ENCODE results near the gene HDAC7. TPM values are rescaled to one million over a fixed set of nuclear protein-coding genes. Genes with fewer than 3 reads are reported as not detected.
A peak's percentile ranks its signal among the peaks of the same experiment; 100 is the strongest.
"Not testable (repeated sequence)": the region's sequence is repeated elsewhere in the genome, so short reads cannot be mapped to it uniquely, and the experiment has no call there.

Gene HDAC7
- polyA plus RNA-seq, 4 donors = 74.5 to 93.2 (median 80.1) TPM

DNA sequence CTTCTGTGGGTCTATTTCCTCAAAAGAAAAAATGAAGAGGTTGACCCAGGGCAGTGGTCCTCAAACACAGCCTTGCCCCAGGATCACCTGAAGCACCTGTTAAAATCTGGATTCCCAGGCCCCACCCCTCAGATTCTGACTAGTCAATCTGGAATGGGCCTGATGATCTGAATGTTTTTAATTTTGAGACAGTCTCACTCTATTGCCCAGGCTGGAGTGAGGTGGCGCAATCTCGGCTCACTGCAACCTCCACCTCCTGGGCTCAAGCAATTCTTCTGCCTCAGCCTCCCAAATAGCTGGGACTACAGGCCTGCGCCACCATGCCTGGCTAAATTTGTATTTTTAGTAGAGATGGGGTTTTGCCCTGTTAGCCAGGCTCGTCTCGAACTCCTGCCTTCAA is 4.3 kb downstream of the HDAC7 start:
- DNase-seq (ENCODE audit: low read depth in 4 of 4, low spot score in 3 of 4) = not testable (repeated sequence)

DNA sequence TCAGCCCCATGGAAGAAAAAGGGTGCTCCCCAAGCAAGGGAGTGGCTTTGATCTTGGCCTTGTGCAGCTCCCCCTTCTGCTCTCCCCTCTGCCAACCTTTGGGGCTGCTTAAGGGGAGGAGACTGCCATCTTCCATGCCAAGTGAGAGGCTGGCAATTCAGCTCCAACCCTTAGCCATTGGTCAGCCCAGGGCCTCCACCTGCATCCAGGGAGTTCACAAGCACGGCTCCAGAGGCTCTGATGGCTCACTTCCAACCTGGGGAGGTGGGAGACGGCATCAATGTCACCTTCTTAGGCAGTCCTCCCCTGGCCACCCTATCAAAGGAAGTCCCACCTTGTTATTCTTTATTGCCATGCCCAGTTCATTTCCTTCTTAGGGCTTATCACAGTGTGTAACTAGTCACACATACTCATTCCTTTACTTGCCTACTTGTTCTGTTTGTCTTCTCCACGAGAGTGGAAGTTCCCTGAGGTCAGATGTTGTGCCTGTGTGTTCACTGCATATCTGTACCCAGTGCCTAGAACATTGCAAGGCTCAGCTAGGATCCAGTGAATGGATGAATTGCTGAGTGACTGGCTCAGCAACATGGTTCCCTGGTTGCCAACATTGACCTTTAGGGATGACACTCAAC is 5.0 kb downstream of the HDAC7 start:
- DNase-seq (ENCODE audit: low read depth in 4 of 4, low spot score in 3 of 4) = no peak

DNA sequence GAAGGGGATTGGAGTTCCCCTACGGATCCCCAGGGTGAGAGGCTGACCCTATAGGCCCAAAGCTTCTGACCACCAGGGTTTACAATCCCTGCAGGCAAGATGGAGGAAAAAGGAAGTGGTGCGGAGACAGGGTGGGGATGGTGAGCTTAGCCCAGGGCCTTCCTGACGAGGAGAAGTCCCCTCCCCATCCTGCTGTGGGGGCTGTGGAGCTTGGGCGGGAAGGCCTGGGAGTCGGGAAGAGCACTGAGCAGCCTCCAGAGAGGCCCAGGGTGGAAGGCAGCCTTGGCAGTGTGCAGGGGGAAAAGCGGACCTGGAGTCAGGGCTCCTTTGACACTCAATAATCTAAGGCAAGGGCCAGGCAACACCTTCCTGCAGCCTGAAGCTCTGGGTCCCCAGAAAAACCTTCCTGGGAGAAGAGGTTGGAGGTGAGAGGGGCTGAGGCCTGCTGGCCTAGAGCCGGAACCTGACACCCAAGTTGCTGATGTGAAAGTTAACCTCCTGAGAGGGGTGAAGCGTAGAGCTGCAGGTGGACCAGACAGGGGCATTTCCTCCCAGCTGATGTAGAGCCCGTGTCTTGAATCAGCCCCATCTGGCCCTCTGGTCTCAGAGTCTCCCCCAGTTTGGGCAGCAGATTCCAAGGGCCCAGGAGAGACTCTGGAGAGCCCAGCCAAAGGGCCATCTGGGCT is 6.0 kb downstream of the HDAC7 start:
- DNase-seq (ENCODE audit: low read depth in 4 of 4, low spot score in 3 of 4) = no peak

DNA sequence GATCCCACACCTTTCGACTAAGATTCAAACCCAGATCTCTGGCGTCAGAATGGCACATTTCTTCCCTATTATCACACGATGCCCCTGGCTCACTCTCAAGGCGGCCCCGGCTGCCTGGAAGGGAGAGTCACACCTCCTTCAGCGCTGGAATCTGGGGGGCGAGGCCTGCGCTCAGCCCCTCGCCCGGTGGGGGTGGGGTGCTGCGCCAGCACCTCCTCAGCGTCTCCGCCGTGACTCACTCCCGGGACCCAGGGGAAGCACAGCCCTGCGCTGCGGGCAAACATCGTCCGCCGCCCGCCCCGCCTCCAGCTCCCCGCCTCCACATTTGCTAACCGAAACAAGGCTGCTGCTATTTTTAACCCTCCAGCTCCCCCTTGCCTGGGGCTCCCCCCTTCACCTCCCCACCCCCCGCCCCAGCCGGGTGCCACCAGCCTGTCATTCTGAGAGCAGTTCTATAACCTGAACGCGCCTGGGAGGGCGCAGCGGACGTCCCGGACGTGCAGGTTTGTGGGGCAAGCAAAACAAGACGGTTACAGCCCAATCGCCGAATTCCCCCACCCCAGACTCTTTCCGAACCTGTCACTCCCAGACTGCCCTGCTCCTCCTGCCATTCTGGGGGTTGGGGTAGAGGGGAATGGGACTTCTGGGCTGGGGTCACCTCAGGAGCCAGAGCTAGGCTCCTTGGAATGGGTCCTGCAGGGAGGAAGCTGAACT is 6.7 kb downstream of the HDAC7 start:
- peak in 1 of 4 donors; percentile 59 for DNase-seq (ENCODE audit: low read depth in 4 of 4, low spot score in 3 of 4)

DNA sequence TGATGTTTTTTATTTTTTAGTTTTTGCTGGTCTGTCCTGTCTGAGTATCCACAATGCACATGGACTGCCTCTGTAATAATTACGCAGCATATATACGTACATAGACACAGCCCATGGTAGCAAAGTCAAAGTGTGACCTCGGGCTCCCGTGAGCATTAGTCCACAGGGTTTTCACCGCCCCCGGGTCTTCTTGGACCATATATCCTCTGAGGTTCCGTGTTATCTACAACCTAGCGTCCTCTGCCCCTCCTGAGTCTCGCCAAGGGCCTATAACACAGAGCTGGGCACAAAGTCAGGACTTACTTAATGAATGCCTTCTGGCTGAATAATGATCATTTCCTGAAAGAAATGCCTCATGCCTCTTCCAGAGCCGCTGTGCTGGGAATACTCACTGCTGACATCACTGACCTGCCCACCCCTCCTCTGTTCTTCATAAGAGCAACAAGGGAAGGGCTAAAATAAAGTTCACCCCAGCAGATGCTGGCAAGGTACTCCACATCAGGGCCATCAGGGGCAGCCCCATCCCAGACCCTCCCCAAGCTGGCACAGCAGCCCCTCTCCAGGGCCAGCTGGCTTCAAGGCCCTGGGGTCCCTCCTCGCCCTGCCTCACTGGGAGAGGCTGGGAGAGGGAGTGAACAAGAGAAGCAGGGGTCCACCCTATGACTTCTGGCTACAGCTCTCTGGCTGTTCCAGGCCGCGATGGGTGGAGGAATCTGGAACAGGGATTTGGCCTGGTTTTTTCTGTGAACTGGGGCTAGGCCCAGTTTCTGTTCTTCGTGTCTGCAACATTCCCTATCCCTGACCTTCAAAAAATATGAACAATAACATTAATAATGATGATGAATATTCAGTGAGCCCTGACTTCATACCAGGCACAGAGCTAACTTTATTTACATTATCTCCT is 7.9 kb downstream of the HDAC7 start:
- no peak for DNase-seq (ENCODE audit: low read depth in 4 of 4, low spot score in 3 of 4)

DNA sequence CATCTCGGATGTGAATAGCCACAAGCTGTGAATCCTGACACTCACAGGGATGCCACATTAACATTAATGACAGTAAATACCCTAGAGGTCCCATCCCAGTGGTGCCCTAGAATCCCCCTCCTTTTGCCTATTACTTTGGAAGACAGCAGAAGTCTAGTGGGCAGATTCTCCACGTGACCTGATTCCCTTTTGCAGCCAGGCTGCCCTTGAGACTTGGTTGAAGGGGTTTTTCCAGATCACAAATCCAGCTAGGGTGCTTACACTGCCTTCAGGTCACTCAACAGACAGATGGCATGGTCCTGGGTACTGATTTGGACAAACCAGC is 8.7 kb downstream of the HDAC7 start:
- DNase-seq (ENCODE audit: low read depth in 4 of 4, low spot score in 3 of 4) = no peak

DNA sequence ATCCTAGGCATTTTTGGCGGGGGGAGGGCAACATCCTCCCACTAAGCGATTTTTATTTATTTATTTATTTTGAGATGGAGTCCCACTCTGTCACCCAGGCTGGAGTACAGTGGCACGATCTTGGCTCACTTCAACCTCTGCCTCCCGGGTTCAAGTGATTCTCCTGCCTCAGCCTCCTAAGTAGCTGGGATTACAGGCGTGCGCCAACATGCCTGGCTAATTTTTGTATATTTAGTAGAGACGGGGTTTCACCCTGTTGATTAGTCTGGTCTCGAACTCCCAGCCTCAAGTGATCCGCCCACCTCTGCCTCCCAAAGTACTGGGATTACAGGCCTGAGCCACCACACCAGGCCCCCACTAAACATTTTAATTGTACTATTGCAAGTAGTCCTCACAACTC is 10.2 kb downstream of the HDAC7 start:
- DNase-seq (ENCODE audit: low read depth in 4 of 4, low spot score in 3 of 4) = not testable (repeated sequence)

DNA sequence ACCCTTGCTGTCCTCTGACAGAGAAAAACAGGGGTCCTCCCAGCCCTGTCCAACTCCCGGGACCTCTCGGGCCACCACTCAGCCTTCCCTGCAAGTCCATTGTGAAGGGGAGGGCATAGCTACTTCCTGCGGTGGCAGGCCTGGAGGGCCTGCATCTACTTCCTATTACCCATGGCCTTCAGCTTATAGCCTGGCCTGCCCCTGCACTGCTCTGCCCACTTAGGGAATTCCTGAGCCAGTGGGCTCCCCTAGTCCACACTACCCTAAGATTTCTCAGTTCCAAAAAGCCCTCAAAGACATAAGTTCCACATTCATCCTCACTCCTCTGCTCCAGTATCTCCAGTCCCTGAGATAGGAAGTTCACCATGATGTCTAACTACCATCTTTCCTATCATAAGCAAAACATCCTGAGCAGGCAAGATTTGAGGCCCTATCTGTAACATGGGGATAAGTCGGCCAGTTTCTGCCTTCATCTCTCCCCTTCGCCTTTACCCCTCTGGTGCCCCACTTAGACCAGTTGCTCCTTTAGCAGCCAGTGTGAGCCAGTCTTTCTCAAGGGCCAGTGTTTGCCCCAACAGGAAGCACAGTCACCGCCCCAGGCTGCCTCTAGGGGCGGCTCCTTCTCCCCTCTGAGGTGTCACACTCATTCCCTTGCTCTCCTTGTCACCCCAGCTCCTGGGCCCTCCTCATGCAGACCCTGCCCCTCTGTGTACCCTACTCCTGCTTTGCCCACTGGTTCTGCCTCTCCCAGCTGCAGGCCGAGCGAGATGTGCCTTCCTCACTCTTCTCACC is 10.9 kb downstream of the HDAC7 start:
- no peak for DNase-seq (ENCODE audit: low read depth in 4 of 4, low spot score in 3 of 4)

DNA sequence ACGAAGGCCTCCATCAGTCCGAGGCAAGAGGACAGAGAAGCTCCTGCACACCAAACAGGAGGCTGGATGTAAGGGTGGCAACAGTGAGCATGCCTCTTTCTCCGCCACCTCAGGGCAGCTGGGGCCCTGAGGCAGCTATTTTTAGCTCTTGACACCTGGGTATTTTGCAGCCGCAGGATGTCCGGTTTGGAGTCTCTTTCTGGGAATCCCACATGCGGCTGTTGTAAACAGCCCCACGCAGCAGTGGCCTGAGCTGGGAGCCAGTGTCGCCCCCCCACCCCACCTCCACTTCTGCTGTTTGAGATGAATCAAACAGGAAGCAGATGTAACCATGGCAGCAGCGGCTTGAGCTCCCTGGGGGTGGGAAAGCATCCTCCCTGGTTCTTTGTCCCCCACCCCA is 11.7 kb downstream of the HDAC7 start:
- no peak for DNase-seq (ENCODE audit: low read depth in 4 of 4, low spot score in 3 of 4)

DNA sequence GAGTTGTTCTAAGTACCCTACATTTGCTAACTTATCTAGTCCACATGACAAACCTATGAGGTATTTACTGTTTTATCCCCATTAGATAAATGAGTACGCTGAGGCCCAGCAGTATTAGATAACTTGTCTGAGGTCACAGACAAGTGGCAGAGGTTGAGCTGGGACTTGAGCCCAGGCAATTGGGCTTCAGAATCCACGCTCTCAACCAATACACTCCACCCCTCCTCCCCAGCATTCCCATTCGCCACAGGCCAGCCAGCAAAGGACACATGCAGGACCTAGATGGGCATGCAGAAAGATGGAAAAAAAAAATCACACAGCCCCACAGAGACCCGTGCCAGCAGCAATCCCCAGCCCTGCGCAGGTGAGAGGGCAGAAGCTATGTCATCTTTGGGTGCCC is 12.4 kb downstream of the HDAC7 start:
- no peak for DNase-seq (ENCODE audit: low read depth in 4 of 4, low spot score in 3 of 4)

DNA sequence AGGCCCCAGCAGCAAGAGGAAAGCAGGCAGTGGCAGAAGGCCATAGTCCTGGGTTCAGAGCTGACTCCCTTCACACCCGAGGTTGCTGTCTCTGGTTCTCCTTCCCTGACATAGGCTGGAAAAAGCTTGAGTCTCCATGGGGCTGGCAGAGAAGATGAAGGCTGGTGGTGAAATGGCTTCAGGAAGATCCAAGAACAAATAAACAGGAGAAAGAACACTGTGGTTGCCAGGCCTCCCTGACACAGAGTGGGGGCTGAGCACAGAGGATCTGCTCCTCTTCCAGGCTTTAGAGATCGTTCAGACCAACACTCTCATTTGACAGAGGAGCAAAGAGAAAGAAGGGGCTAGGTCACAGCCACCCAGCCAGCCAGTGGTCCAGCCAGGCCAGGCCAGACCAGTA is 14.3 kb downstream of the HDAC7 start:
- no peak for DNase-seq (ENCODE audit: low read depth in 4 of 4, low spot score in 3 of 4)

DNA sequence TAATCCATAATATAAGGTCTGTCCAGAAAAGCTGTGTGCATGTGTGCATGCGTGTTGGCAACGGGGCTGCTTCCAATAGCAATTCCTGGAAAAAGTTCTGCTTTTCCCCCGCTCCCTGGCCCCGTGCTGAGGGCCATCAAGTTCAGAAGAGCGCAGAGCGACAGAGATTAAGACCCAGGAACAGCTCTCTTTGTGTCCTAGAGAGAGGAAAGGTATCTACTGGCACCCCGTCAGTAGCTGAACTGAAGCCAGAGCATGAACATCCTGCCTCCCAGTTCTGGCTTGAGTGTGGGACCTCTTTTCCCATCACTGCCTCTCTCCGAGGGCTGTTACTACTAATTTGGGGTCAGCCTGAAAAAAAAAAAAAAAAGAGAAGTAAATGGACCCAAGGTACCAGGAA is 15.5 kb downstream of the HDAC7 start:
- DNase-seq (ENCODE audit: low read depth in 4 of 4, low spot score in 3 of 4) = no peak

DNA sequence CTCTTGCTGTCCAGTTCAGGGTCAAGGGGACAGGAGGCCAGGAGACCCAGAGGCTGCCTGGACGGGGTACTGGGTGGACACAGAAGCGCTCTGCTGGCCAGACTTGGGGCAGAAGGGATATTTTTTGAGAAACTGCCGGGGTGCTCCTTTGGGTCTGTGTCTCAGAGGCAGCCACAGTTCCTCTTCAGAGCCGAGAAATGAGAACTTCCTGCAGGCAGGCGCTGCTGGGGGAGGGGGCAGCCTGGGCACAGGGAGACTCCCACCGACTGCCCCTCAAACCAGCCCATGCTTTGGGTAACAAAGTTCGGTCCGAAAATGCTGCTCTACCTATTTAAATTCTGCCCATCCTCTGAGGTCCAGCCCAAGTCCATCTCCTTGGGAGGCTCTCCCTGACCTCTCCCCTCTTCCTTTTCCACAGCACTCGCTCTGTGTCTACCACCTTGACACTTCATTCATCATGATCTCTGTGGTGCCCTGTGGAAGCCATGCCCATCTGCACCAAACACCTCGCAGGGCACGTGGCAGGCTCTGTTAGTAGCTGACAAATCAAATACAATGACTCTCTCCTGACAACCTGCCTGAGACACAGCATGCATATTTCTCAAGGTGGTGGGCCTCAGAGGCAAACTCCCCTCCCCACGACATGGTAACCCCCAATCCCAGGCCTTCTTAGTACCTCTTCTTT is 16.4 kb downstream of the HDAC7 start:
- DNase-seq (ENCODE audit: low read depth in 4 of 4, low spot score in 3 of 4) = no peak

DNA sequence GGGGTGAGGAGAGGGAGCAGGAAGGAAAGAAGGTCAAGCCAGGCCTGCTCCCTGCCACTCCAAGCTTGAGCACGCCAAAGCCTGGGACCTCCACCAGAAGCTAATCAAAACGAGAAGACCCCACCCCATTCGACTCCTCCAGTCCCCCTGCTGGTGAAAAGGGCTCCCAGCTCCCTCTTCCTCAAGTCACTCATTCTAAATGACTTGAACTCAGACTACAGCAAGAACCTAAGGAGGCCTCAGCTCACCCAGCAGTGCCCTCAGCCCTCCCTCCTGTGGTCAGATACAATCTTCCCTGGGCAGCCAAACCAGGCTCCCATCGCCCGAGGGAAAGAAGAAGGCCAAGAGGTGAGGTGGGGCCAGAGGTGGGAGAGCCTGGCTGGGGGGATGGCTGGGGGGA is 17.4 kb downstream of the HDAC7 start:
- DNase-seq (ENCODE audit: low read depth in 4 of 4, low spot score in 3 of 4) = no peak

DNA sequence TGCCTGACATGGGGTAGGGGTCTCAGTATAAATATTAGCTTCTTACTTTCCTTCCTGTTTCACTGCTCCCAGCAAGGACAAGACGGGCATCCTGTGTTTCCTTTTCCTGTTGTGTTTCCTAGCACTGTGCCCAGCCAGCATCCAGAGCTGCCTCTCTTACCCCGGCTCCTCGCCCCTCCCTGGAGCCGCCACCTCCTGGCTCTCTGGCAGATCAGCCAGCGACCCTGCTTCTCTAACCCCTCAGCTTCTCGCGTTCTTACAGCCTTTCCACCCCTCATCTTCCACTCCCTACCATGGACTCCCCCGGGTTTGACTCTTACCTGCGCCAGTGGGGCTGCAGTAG is 17.8 kb downstream of the HDAC7 start:
- DNase-seq (ENCODE audit: low read depth in 4 of 4, low spot score in 3 of 4) = no peak

DNA sequence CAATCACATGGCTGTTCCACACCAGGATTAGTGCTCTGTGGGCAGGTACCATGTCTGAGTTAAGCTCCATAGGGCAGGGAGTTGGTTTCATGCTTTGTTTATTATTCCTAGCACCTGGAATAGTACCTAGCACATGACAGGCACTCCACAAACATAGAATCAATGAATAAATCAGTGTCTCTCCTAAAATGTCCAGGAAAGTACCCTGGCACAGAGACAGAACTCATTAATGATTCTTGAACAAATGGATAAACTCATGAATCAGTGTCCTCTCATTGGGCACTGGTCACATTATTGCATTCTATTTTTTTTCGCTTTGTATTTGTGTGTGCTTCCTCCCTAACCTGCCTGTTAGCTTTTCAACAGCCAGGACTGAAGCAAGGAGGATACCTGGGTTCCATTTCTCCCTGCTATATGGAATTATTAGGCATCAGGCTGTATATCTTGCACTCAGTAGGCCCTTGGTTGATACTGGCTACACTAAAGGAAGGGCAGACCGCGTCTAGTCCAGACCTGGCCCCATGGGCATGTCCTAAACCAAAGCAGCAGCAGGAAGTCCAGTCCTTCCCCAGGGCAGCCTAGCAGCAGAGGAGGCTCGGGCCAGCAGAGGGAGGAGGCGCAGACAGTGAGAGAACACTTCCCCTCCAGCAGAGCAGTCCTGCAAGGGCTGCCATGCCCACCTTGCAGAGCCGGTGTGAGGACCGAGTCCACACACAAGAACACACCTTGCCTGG is 18.4 kb downstream of the HDAC7 start:
- no peak for DNase-seq (ENCODE audit: low read depth in 4 of 4, low spot score in 3 of 4)

DNA sequence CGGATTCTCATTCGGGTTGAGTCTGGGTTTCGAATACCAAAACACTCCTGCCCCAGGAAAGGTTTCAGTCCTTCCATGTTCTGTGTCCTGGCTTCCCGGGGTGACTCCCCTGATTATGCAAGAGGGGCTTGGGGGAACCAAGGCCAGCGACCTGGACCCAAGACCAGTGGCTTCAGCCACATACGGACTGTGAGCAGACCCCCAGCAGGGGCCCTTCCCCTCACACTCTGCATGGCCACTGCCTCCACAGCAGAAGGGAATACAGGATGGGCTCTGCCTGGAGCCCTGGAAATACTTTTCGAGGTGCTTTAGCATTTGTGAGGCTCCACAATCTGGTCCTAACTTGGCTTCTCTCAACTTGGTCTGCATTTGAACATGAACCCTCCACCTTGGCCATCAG is 19.1 kb downstream of the HDAC7 start:
- DNase-seq (ENCODE audit: low read depth in 4 of 4, low spot score in 3 of 4) = no peak

DNA sequence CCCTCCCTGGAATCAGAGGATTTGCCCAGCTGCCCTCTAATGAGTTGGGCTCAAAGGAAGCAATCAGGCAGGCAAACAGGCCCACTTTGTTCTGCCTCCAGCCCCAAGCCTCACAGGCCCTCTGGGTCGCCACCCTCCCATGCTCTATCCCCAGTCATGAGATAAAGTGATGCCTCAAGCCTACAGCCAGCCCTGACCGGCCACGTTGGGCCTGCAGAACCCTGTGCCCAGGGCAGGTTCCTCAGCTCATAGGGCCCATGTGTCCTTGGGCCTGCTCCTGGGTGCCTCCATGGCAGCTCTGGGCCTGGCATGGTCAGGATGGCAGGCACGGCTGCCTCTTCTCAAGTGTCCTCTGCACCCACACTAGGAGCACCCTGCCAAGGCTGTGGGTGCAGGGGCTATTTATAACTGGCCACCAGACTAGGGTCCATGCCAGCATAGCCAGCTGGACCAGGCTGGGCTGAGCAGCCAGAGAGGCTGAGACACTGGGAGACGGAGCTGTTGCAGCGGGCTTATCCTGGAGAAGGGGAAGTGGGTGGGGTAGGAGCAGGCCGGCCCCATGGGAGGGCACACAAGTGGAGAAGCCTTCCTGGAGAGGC is 20.2 kb downstream of the HDAC7 start:
- DNase-seq (ENCODE audit: low read depth in 4 of 4, low spot score in 3 of 4) = no peak
